ENCODE data around the gene CFP.

DNA sequence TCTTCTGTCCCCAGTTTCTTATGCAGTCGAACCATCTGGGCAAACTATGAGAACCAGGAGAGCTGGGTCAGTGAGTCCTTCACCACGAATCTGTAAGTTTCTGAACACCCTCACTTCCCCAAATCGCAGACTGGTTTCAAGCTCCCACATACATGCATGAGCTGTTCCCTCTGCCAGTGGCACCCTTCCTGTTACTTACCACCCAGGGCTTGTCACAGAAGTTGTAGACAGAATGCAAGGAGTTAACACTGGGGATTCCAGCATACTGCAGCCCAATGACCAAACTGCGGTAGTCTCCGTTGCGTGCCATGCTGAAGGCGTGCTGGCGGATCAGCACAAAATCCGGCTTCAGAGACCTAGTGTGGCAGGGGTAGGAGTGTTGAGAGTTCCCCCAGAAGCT is 24.7 kb downstream of the CFP start:
- TF ChIP-seq CTCF (IDR thresholded peaks at IDR 0.05) = no peak
- no peak for TF ChIP-seq POLR2A (IDR thresholded peaks at IDR 0.05)
